C4-2B (cell line): ENCODE data around the gene EARS2.

ENCODE experiments used
- CTCF ChIP-seq: fragments of 450-650 bp; conservative IDR thresholded peaks from 2 replicates; pipeline ENCODE4 v1.5.1; 2017; ENCODE audit warnings: mild to moderate bottlenecking
- ZFX ChIP-seq: fragments of 450-650 bp; IDR thresholded peaks from 2 replicates; pipeline ENCODE4 v1.6.1; 2017

- TF ChIP-seq ZFX (no peak), CTCF (no peak)
Measured at GRCh38 chr16:23502466-23502865, 54.7 kb downstream of the EARS2 start.
